HG03354 (cell line): ENCODE measurements around the gene ARHGAP15.

Experiments used
- ATAC-seq: cut with Tn5 transposase; IDR thresholded peaks from one replicate; pipeline ENCODE4 v1.9.1; 2021; ENCODE audit warnings: mild to moderate bottlenecking; ENCODE audit not compliant: unreplicated experiment, poor library complexity, severe bottlenecking

Gene ARHGAP15

DNA sequence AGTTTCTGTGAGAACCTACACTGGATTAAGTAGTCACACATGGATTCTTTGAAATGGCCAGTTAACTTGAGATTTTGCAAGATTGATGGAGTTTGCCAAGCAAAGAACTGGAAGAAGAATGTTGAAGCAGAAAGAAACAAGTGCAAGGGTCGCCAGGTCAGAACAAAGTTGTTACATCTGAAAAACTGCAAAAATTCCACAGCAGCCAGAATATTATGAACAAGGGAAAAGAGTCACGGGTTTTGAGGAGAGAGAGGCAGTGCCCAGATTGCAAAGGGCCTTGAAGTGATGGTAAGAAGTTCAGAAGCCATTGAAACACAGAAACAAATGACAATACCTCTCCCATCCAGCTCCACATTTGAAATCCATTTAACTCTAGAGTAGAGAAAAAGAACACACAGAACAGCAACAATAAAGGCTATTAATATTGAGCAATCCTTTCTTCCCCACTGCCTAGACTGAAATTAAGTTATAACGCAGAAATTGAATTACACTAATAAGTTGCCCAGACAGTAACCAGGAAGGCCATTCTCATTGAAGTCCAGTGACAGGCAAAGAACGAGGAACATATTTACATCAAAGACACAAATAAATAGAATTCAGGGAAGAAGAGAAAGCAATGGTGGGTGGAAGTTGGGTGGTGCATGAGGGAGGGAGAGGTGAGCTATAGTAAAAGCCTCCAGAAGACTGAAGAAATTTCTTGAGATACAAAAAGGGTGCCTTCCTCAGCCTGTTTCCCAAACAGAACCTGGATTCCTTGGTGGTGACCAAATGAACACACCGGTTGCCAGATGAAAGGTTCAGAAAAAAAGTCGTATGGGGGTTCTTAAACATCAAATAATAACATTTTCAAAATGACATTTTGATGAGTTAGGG, 80.6 kb downstream of the ARHGAP15 start:
- no peak for ATAC-seq

DNA sequence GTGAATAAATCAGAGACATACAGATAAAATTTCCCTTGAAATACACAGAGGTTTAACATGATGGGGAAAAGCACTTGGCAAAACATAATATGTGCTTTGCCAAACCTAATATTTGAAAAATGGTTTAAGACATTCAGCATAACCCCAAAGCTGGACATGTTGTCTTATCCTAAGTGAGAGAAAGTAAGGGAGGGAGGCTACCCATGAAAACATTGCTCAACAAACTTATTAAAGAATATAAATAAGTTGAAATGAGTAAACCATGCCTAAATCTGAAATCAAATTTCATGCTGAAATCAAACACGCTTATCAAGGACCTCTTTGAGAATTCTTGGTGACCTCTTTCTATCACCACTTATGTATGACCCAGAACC, 81.2 kb downstream of the ARHGAP15 start:
- ATAC-seq, result no peak

DNA sequence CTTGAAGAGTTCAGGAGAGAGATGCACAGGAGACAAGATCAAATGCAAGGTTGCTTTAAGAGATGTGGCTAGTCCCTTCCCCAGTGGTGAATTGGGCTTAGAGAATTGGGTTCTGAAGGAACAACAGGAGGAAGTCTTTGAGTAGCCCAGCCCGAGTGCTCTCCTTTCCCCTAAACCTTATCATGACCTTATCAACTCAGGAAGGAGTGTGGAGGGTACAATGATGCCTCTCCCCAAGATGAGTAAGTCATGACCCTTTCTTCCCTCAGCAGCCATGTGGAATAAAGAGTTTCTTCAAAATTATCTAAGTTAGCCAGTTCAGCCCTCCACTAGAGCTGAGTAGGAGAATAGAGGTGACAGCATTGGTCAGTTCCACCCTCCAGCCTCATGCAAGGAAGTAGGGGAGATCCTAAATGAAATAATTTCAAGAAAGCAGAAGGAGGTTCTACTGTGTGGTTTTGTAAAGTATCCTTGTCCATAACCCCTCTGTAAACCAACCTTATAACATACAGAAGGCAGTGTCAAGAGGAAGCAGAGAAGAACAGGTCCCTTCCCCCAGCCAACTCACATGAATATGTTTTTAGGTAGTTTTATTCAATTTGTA, 88.4 kb downstream of the ARHGAP15 start:
- no peak for ATAC-seq

DNA sequence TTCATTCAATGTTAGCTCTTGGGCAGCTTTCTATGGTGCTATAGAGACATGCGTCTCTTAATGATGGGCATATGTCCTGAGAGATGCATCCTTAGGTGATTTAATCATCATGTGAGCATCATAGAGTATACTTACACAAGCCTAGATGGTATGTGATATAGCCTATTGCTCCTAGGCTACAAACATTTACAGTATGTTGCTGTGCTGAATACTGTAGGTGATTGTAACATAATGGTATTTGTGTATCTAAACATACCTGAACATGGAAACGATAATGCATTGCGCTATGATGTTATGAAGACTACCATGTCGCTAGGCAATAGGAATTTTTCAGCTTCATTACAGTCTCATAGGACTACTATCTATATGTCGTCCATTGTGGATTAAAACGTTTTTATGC, 89.4 kb downstream of the ARHGAP15 start:
- no peak for ATAC-seq

GRCh38 chr2:143219266-143219665, 90.0 kb downstream of the ARHGAP15 start:
- no peak for ATAC-seq

DNA sequence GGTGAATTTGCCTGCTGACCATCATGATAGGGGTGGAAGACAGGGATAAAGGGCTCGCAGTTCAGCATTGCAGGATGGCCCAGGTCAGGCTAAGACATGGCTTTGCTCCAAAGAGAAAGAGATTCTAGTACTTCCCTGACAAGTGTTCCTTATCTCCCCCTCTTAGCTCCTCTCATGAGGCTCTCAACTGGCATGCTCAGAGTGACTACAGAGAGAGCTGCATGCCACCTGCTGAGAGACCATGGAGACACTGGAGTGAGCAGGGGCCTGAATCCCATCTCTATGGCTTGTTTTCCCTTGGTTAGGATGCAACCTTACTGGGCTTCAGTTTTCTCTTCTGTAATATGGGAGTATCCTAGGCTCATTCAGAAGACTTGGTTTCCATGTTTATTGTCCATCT, 94.3 kb downstream of the ARHGAP15 start:
- ATAC-seq, result no peak

GRCh38 chr2:143225931-143226330, 96.7 kb downstream of the ARHGAP15 start:
- ATAC-seq, result no peak

DNA sequence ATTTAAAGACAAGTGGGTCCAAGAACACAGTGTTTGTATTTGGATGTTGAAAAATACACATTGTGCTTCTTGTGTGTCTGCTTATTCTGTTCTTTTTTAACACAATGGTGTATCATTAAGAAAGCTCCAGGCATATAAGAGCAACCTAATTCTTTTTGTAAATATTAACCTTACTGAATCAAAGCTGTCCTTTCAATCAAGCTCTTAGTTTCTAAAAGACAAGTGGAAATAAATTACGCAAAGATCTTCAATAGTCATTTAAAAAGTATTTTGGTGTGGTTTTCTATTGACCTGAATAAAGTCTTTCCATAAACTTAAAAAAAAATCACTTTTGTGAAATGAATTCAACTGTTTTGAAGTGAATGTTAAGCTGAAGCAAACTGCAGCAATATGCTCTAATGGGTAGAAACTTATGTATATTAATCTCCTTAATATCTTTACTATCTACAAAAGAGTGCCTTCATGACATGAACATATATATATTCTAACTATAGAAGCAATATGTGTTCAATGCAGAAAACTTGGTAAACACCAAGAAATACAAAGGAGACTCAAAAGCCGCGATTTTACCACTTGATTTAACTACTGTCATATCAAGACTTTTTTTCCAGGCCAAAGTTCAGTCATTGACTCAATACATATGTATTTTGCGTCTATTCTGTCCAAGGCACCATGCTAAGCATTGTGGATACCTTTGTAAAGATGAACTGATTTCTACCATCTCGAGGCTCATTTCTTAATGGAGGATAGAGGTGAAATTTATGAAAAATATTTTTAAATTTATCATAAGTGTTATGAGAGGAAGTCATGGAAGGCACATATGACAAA, 97.7 kb downstream of the ARHGAP15 start:
- ATAC-seq, result no peak

DNA sequence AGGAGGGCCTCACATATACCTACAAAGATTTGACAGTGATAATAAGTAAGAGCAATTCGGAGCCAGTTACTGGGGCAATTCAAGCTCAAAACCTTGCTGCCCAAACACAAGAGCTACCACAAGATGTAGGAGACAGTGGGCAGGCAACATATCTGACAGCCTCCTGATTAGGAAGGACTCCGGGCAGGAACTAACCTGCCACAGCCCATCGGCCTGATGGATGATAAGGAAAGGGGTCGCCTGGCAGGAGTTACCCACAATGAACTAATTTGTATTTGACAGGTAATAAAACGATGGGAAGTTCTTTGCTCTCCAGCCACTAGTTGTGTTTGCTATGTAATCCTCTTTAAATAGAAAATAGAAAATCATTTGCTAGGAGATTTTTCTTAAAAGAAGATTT, 100.2 kb downstream of the ARHGAP15 start:
- ATAC-seq, result no peak

- no peak for ATAC-seq
Measured at GRCh38 chr2:143229952-143230351, 100.7 kb downstream of the ARHGAP15 start.

GRCh38 chr2:143230506-143231253, 101.5 kb downstream of the ARHGAP15 start:
- ATAC-seq, result no peak

- no peak for ATAC-seq
Measured at GRCh38 chr2:143231254-143231645, 102.0 kb downstream of the ARHGAP15 start.

DNA sequence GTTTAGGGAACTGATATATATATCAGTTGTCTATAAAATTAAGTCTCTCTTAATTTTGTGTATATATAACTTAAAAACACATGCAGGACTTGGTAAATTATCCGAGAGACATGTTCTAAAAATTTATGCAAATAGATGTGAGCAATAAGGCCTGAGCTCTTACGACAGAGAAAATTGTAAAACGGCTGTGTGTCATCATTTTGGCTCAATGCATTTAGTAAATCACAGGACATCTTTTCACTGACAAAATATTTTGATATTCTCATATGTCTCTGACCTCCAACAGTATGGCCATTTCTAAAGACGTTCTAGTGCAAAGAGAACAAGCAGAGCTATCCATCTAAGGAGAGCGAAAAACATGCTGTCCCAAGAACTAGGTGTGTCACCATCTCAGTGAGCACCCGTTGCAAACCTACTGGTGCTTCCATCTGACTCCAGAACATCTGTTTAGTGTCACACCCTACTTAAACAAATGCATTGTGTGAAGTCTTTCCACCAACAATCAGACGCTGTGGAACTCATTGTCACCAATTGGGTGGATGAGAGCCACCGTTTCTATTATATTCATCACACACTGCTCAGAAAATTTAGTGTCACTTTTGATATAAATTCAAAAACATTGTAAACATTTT, 108.0 kb downstream of the ARHGAP15 start:
- ATAC-seq, result no peak

DNA sequence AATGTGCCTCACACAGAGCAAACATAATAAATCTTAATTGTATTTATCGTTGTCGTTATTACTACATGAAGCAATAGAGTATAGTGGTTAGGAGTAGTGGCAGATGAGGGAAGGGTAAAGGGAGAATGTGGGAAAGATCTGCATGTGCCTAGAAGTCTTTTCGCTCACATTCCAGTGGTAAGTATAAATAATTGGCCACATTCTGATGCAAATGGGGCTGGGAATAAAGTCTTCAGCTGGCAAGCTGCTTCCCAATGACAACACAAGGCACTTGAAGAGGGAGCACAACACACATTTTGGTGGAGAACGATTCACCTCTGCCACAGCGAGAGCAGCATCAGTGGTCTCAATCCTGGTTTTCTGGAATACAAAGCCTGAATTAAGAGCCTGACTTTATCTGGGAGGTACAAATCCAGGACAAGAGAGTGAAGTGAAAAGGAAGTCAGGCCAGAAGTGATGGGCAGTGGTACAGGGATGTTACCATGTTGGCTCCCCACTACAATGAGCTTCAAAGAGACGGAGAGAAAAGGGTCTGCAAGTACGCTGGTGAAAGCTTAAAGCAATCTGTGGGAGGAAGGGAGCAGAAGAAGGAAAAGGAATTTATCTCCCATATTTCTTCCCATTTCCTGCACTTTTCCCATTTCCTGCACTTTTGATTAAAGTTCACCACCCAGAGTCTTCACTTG, 112.3 kb downstream of the ARHGAP15 start:
- no peak for ATAC-seq

DNA sequence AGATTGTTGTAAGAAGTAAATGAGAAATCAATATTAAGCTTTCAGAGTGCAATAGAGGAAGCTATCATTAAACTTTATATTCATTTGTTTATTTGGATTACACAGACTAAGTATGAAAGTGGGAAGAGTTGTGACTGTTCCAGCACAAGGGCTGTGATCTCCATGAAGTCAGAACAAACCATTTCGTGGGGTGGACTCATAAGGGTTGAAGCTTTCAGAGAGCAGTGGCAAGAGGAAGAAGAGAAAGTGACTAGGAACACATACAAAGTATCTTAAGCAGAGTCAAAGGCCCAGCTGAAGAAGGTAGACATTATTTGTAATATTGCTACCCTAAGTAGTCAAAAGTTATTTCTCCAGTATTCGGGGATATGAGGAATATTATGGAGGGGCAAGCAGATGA, 117.0 kb downstream of the ARHGAP15 start:
- ATAC-seq, result no peak

DNA sequence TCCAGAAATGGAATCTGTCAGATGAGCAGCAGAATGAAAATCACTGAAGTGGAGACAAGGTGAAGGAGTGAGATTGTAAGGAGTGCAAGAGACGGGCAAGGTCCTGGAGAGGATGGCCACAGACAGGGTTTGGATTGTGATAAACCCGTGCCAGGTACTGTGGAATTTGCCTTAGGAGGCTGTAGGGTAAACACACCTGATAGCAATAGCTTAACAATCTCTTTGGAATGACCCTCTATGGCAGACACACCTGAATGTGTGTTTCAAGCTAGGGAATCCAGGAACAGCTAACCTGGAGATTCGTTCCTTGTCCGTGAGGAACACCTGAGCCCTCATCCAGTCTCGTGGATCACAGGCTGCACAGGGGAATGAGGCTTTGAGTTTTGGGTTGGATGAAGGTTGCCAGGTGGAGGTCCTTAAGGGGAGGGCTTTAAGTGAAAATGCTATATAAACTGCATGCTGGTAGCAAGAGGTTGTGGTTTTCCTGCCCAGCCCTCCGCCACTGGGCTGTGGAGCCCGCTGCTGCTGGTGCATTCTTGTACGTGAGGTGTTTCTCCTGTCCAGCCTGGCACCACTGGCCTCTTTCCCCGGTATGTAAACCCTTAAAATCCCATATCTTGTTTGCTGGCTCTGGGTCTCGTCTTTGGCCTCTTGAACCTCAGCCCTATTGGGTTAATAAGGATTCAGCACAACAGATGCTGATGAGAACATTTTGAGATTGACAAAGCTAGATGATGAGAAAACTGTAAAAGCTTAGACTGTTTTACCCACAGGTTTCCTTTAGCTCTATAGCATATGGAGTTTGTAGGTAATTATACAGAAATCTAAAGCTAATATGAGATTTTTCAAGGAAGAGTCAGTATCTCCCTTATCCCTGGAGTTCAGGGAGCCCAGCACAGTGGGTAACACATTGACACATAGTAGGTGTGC, 117.9 kb downstream of the ARHGAP15 start:
- no peak for ATAC-seq

GRCh38 chr2:143248631-143249030, 119.4 kb downstream of the ARHGAP15 start:
- no peak for ATAC-seq

DNA sequence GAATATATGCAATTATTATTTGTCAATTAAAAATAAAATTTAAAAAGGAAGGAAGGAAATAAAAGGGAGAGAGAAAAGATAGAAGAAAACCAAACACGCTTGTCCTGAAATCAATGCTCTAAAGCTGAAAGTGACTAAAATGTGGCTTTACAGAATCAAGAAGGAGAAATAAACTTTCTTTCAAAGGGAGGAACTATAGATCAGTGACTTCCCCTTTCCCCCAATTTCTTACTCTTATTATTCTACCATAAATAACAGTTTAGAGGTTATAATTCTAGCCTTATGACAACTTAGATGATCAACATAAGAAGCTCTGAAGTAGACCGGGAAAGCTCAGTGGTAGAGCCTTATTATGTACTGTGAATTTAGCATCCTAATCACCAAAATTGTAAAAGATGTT, 122.5 kb downstream of the ARHGAP15 start:
- no peak for ATAC-seq
